ENCODE data around the gene CENPW. TPM values are rescaled to one million over a fixed set of nuclear protein-coding genes. Genes with fewer than 3 reads are reported as not detected.

CENPW gene
- total and polyA plus RNA-seq, 11 donors = 0.39 to 7.9 (median 0.78) TPM; not detected in 4

GRCh38 chr6:126352514-126352913, 12.6 kb downstream of the CENPW start:
- Histone ChIP-seq H3K4me3 (no peak overlapping the region), H3K9me3 (peaks cover 0 to 15% (median 2%) of the 10 kb centered on the region in 12 donors), H3K27me3 (no peaks in the 10 kb centered on the region), H3K36me3 (no peaks in the 10 kb centered on the region), H3K4me1 (no peaks in the 10 kb centered on the region), H3K27ac (no peak overlapping the region)
- ATAC-seq (no peak), DNase-seq (no peak)
- TF ChIP-seq CTCF (IDR thresholded peaks at IDR 0.05) = no peak
- no peak for TF ChIP-seq POLR2A (IDR thresholded peaks at IDR 0.05)
- intact Hi-C loops (cut with DNase I) = no loop called here

- DNase-seq = no peak
- H3K36me3 ChIP-seq = no peaks in the 10 kb centered on the region
- ATAC-seq = no peak
- H3K4me1 ChIP-seq = no peaks in the 10 kb centered on the region
- no peak overlapping the region for H3K27ac ChIP-seq
- TF ChIP-seq CTCF (IDR thresholded peaks at IDR 0.05) (no peak), POLR2A (IDR thresholded peaks at IDR 0.05) (no peak)
- no peaks in the 10 kb centered on the region for H3K27me3 ChIP-seq
- intact Hi-C loops (cut with DNase I) = no loop called here
- no peak overlapping the region for H3K4me3 ChIP-seq
- H3K9me3 ChIP-seq = peaks cover 0 to 47% (median 18%) of the 10 kb centered on the region in 12 donors
Observed at GRCh38 chr6:126356526-126356925, 16.6 kb downstream of the CENPW start.

GRCh38 chr6:126359936-126360537, 20.1 kb downstream of the CENPW start:
- ATAC-seq = no peak
- no peak for DNase-seq
- H3K36me3 ChIP-seq = no peaks in the 10 kb centered on the region
- WGBS, 4 donors = 97 to 100% (median 98%) methylated on average over 1 of the region's 1 CpG
- H3K9me3 ChIP-seq = peaks cover 0 to 47% (median 18%) of the 10 kb centered on the region in 12 donors
- H3K27me3 ChIP-seq = no peaks in the 10 kb centered on the region
- TF ChIP-seq CTCF (IDR thresholded peaks at IDR 0.05) = no peak
- no peak for TF ChIP-seq POLR2A (IDR thresholded peaks at IDR 0.05)
- intact Hi-C loops (cut with DNase I) = no loop called here
- no peak overlapping the region for H3K4me3 ChIP-seq
- H3K27ac ChIP-seq = no peak overlapping the region
- H3K4me1 ChIP-seq = no peaks in the 10 kb centered on the region

GRCh38 chr6:126361832-126362440, 22.0 kb downstream of the CENPW start:
- H3K9me3 ChIP-seq = peaks cover 0 to 40% (median 18%) of the 10 kb centered on the region in 12 donors
- WGBS, 4 donors = 83 to 100% (median 95%) methylated on average over 1 to 3 of the region's 3 CpGs
- ATAC-seq (no peak), DNase-seq (no peak)
- TF ChIP-seq POLR2A (IDR thresholded peaks at IDR 0.05) (no peak), CTCF (IDR thresholded peaks at IDR 0.05) (no peak)
- no peaks in the 10 kb centered on the region for H3K36me3 ChIP-seq
- intact Hi-C loops (cut with DNase I) = no loop called here
- H3K27me3 ChIP-seq = no peaks in the 10 kb centered on the region
- no peak overlapping the region for H3K4me3 ChIP-seq
- no peaks in the 10 kb centered on the region for H3K4me1 ChIP-seq
- no peak overlapping the region for H3K27ac ChIP-seq
